Esophagus squamous epithelium (tissue), 5 donors: Measurements from ENCODE around the gene ATG14. TPM values are rescaled to one million over a fixed set of nuclear protein-coding genes. Genes with fewer than 3 reads are reported as not detected.

ENCODE experiments used
- DNase-seq: peaks from one replicate; lab custom pipeline; 2025; lab: John Stamatoyannopoulos, UW
- H3K27ac ChIP-seq, 4 donors: fragments of 200-600 bp; sonication (generic); one replicate each; pipeline ENCODE4 v1.5.1; 2016 to 2019; ENCODE audit warnings: mild to moderate bottlenecking in 1 of 4
- H3K27me3 ChIP-seq, 4 donors: fragments of 200-600 bp; sonication (generic); 1 replicate in 3 of 4; 2 replicates in 1 of 4; pipeline versions ENCODE4 v1.5.1 to v1.6.0; 2017 to 2021; ENCODE audit warnings: antibody characterized with exemption in 1 of 4
- H3K36me3 ChIP-seq, 3 donors: fragments of 200-600 bp; sonication (generic); one replicate each; pipeline ENCODE4 v1.5.1; 2016 to 2019
- H3K4me1 ChIP-seq, 3 donors: fragments of 200-600 bp; sonication (generic); one replicate each; pipeline ENCODE4 v1.5.1; 2017 to 2019
- H3K4me3 ChIP-seq, 4 donors: fragments of 200-600 bp; sonication (generic); 1 replicate in 3 of 4; 2 replicates in 1 of 4; pipeline ENCODE4 v1.5.1; 2016 to 2019; ENCODE audit warnings: mild to moderate bottlenecking in 2 of 4, moderate library complexity in 1 of 4
- H3K9me3 ChIP-seq, 3 donors: fragments of 200-600 bp; sonication (generic); one replicate each; pipeline ENCODE4 v1.5.1; 2016 to 2019
- CTCF ChIP-seq, 6 experiments: fragments of 450-650 bp in 4 of 6; fragments of 200-600 bp in 2 of 6; sonication (generic) in 2 of 6; IDR thresholded peaks; one replicate each; pipeline ENCODE4 v1.5.1; 2016 to 2019; ENCODE audit warnings: antibody characterized with exemption in 6 of 6, mild to moderate bottlenecking in 4 of 6, moderate library complexity in 4 of 6
- POLR2A ChIP-seq, 4 donors: fragments of 450-650 bp; IDR thresholded peaks; one replicate each; pipeline ENCODE4 v1.6.1; 2017; ENCODE audit warnings: antibody characterized with exemption in 4 of 4, mild to moderate bottlenecking in 4 of 4, moderate library complexity in 3 of 4
- WGBS, 2 donors: methylation state at CpG; one replicate each; pipeline ENCODE4 v1.1.5; 2018; 5-methylcytosine and 5-hydroxymethylcytosine counted together
- intact Hi-C: fragments of 100-400 bp; cut with DNase I; formaldehyde crosslinking; loops from one replicate; pipeline ENCODE4 v1.15.0; 2022
- total RNA-seq, 4 donors: library from RNA; depleted of rRNA; stranded (reverse); fragments of >200 nt; gene quantifications; one replicate each; pipeline ENCODE4 v1.1.0, GENCODE V29; 2016
- donor health status: DM: yes; HTN: yes; CAD: no.

ATG14 gene
- total RNA-seq, 4 donors from 2014 or later = 4.6 to 12.8 (median 7.5) TPM

GRCh38 chr14:55399852-55400251 lies 11.8 kb downstream of the ATG14 start:
- no peak for DNase-seq
- Histone ChIP-seq H3K9me3 (no peaks in the 10 kb centered on the region), H3K27ac (no peak overlapping the region), H3K4me1 (peaks cover 0 to 26% (median 9%) of the 10 kb centered on the region in 3 donors), H3K36me3 (peaks cover 4 to 22% (median 5%) of the 10 kb centered on the region in 3 donors), H3K4me3 (no peak overlapping the region), H3K27me3 (no peaks in the 10 kb centered on the region)
- 61 to 79% methylated on average over 2 of the region's 2 CpGs for WGBS, 2 donors
- no peak for TF ChIP-seq POLR2A (IDR thresholded peaks at IDR 0.05)
- no peak for TF ChIP-seq CTCF (IDR thresholded peaks at IDR 0.05)
- intact Hi-C loops = no loop called here

GRCh38 chr14:55399183-55399582 lies 12.4 kb downstream of the ATG14 start:
- H3K4me3 ChIP-seq = no peak overlapping the region
- peak overlapping the region in 2 of 4 donors; percentile 39 to 55 for H3K27ac ChIP-seq
- H3K36me3 ChIP-seq = peaks cover 4 to 29% (median 5%) of the 10 kb centered on the region in 3 donors
- WGBS, 2 donors = 94 to 100% methylated on average over 1 of the region's 1 CpG
- TF ChIP-seq POLR2A (IDR thresholded peaks at IDR 0.05) (no peak), CTCF (IDR thresholded peaks at IDR 0.05) (no peak)
- no peaks in the 10 kb centered on the region for H3K9me3 ChIP-seq
- peaks cover 0 to 22% (median 9%) of the 10 kb centered on the region in 3 donors for H3K4me1 ChIP-seq
- intact Hi-C loops = no loop called here
- no peak for DNase-seq
- no peaks in the 10 kb centered on the region for H3K27me3 ChIP-seq

GRCh38 chr14:55398679-55399078 lies 13.0 kb downstream of the ATG14 start:
- intact Hi-C loops = no loop called here
- TF ChIP-seq CTCF (IDR thresholded peaks at IDR 0.05) = no peak
- TF ChIP-seq POLR2A (IDR thresholded peaks at IDR 0.05) = no peak
- Histone ChIP-seq H3K27me3 (no peaks in the 10 kb centered on the region), H3K27ac (peak overlapping the region in 2 of 4 donors; percentile 39 to 55), H3K4me3 (no peak overlapping the region), H3K4me1 (peaks cover 0 to 18% (median 9%) of the 10 kb centered on the region in 3 donors), H3K36me3 (peaks cover 4 to 34% (median 5%) of the 10 kb centered on the region in 3 donors), H3K9me3 (no peaks in the 10 kb centered on the region)
- WGBS, 2 donors = 66% methylated on average over 5 of the region's 5 CpGs
- no peak for DNase-seq

GRCh38 chr14:55389330-55389729 lies 22.3 kb downstream of the ATG14 start:
- Histone ChIP-seq H3K9me3 (no peaks in the 10 kb centered on the region), H3K4me3 (no peak overlapping the region), H3K27ac (no peak overlapping the region), H3K4me1 (no peaks in the 10 kb centered on the region), H3K27me3 (no peaks in the 10 kb centered on the region), H3K36me3 (peaks cover 0 to 91% (median 0%) of the 10 kb centered on the region in 3 donors)
- intact Hi-C loops = no loop called here
- 59 to 77% methylated on average over 4 of the region's 4 CpGs for WGBS, 2 donors
- DNase-seq = no peak
- TF ChIP-seq CTCF (IDR thresholded peaks at IDR 0.05) (no peak), POLR2A (IDR thresholded peaks at IDR 0.05) (no peak)

- Histone ChIP-seq H3K36me3 (peaks cover 0 to 89% (median 0%) of the 10 kb centered on the region in 3 donors), H3K4me3 (no peak overlapping the region)
These were observed 23.5 kb downstream of the ATG14 start for GRCh38 chr14:55388160-55388559.

More at GRCh38 chr14:55388160-55388559, 23.5 kb downstream of the ATG14 start:
- H3K4me1 ChIP-seq = no peaks in the 10 kb centered on the region
- H3K27me3 ChIP-seq = no peaks in the 10 kb centered on the region
- no peak for DNase-seq
- no peak for TF ChIP-seq POLR2A (IDR thresholded peaks at IDR 0.05)
- no peak for TF ChIP-seq CTCF (IDR thresholded peaks at IDR 0.05)
- no peaks in the 10 kb centered on the region for H3K9me3 ChIP-seq
- intact Hi-C loops = no loop called here
- no peak overlapping the region for H3K27ac ChIP-seq
